NT2/D1 (cell line): Measurements from ENCODE around the gene NDUFC1.

ENCODE experiments used
- YY1 ChIP-seq: IDR thresholded peaks from 2 replicates; pipeline ENCODE4 v1.6.1; 2011; ENCODE audit not compliant: insufficient read length, insufficient read depth
- ZNF274 ChIP-seq: IDR thresholded peaks from 2 replicates; pipeline ENCODE4 v1.6.1; 2011; ENCODE audit warnings: mild to moderate bottlenecking, low read depth, low read length

- TF ChIP-seq YY1 (no peak), ZNF274 (no peak)
Measured at GRCh38 chr4:139273835-139274234, 28.4 kb downstream of the NDUFC1 start.
